IMR-90 (cell line): ENCODE measurements around the gene PTCD2.

Experiments used
- CHD1 ChIP-seq: IDR thresholded peaks from 2 replicates; pipeline ENCODE4 v1.6.1; 2012; ENCODE audit warnings: low read depth, low read length, improper control_type of control experiment
- NFE2L2 ChIP-seq: fragments of 150-350 bp; IDR thresholded peaks from 2 replicates; pipeline ENCODE4 v1.6.1; 2016; ENCODE audit warnings: low read depth, mild to moderate bottlenecking, low read length
- POLR2A ChIP-seq: IDR thresholded peaks from 2 replicates; pipeline ENCODE4 v1.6.1; 2012; ENCODE audit warnings: mild to moderate bottlenecking, low read depth, low read length
- RAD21 ChIP-seq: IDR thresholded peaks from 2 replicates; pipeline ENCODE4 v1.6.1; 2012; ENCODE audit warnings: low read length, improper control_type of control experiment
- SMC3 ChIP-seq: fragments of 150-350 bp; IDR thresholded peaks from 2 replicates; pipeline ENCODE4 v1.6.1; 2016; ENCODE audit warnings: low read depth, mild to moderate bottlenecking, antibody characterized with exemption, low read length, moderate library complexity
- TF ChIP-seq, protein P1 (sequence below): conservative IDR thresholded peaks from 2 replicates; pipeline ENCODE4 v1.5.1; 2012; ENCODE audit warnings: mild to moderate bottlenecking, low read depth, low read length, improper control_type of control experiment

DNA sequence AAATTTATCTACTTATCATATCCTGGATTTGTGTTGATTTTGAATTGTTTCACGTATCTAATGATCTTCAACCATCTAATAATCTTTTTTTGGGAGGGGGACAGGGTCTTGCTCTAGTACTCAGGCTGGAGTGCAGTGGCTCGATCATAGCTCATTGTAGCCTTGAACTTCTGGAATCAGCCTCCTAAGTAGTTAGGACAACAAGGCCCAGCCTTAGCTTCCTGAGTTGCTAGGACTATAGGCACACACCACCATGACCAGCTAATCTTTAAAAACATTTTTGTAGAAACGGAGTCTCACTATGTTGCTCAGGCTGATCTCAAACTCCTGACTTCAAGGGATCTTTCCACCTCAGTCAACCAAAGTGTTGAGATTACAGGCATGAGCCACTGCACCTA is 34.8 kb upstream of the PTCD2 start:
- TF ChIP-seq, protein P1, sequence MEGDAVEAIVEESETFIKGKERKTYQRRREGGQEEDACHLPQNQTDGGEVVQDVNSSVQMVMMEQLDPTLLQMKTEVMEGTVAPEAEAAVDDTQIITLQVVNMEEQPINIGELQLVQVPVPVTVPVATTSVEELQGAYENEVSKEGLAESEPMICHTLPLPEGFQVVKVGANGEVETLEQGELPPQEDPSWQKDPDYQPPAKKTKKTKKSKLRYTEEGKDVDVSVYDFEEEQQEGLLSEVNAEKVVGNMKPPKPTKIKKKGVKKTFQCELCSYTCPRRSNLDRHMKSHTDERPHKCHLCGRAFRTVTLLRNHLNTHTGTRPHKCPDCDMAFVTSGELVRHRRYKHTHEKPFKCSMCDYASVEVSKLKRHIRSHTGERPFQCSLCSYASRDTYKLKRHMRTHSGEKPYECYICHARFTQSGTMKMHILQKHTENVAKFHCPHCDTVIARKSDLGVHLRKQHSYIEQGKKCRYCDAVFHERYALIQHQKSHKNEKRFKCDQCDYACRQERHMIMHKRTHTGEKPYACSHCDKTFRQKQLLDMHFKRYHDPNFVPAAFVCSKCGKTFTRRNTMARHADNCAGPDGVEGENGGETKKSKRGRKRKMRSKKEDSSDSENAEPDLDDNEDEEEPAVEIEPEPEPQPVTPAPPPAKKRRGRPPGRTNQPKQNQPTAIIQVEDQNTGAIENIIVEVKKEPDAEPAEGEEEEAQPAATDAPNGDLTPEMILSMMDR, result no peak
- TF ChIP-seq NFE2L2 (no peak), SMC3 (no peak), CHD1 (no peak), POLR2A (no peak), RAD21 (no peak)
